GM23248 (cell line): Measurements from ENCODE around the gene LTK.

Experiments used
- EZH2 ChIP-seq: fragments of 200-600 bp; sonication (generic); IDR thresholded peaks from 2 replicates; pipeline ENCODE4 v1.6.1; 2018; ENCODE audit warnings: antibody characterized with exemption, mild to moderate bottlenecking; ENCODE audit not compliant: insufficient read depth, poor library complexity, severe bottlenecking
- EZH2phosphoT487 ChIP-seq: fragments of 200-600 bp; sonication (generic); IDR thresholded peaks from 2 replicates; pipeline ENCODE4 v1.6.1; 2018; ENCODE audit warnings: antibody characterized with exemption, moderate library complexity, mild to moderate bottlenecking, low read depth; ENCODE audit not compliant: insufficient read depth

- TF ChIP-seq EZH2 (no peak), EZH2phosphoT487 (no peak)
These were observed 21.9 kb upstream of the LTK start for GRCh38 chr15:41535544-41535943.
